ENCODE measurements around the gene MRPL48. TPM values are rescaled to one million over a fixed set of nuclear protein-coding genes. Genes with fewer than 3 reads are reported as not detected.

The MRPL48 gene
- total RNA-seq, 1 experiment from 2014 or later, result 45.9 TPM

Other genes with a start within 250 kb of the MRPL48 start
- gene FAM168A, start 189.8 kb upstream of the MRPL48 start, total RNA-seq (2014; rRNA removed; shearing (Covaris generic)), result 28.6 and 32.8 TPM in 2 replicates
- 5.3 and 5.4 TPM in 2 replicates for gene PLEKHB1, start 141.3 kb upstream of the MRPL48 start, total RNA-seq (2014; rRNA removed; shearing (Covaris generic))
- 71.5 and 74.7 TPM in 2 replicates for gene RAB6A, start 26.8 kb upstream of the MRPL48 start, total RNA-seq (2014; rRNA removed; shearing (Covaris generic))
- gene COA4, start 89.0 kb downstream of the MRPL48 start, total RNA-seq (2014; rRNA removed; shearing (Covaris generic)), result 61.5 and 62.1 TPM in 2 replicates
- gene PAAF1, start 89.1 kb downstream of the MRPL48 start, total RNA-seq (2014; rRNA removed; shearing (Covaris generic)), result 10.5 and 12.2 TPM in 2 replicates
- not detected in 2 replicates for gene DNAJB13, start 163.2 kb downstream of the MRPL48 start, total RNA-seq (2014; rRNA removed; shearing (Covaris generic))
- 25.8 and 28.8 TPM in 2 replicates for gene UCP2, start 195.0 kb downstream of the MRPL48 start, total RNA-seq (2014; rRNA removed; shearing (Covaris generic))
- 0.53 and 1.2 TPM in 2 replicates for gene UCP3, start 221.2 kb downstream of the MRPL48 start, total RNA-seq (2014; rRNA removed; shearing (Covaris generic))

Data from SJCRH30 (cell line).